Muscle of leg (tissue), 11 donors: Measurements from ENCODE around the gene TOR4A. TPM values are rescaled to one million over a fixed set of nuclear protein-coding genes. Genes with fewer than 3 reads are reported as not detected.
A peak's percentile ranks its signal among the peaks of the same experiment; 100 is the strongest.

ENCODE experiments used
- DNase-seq: peaks from one replicate; pipeline ENCODE4 v3.0.0; 2013
- H3K27ac ChIP-seq: one replicate; pipeline ENCODE4 v1.5.1; 2013; ENCODE audit warnings: mild to moderate bottlenecking, low read length, control low read depth
- H3K27me3 ChIP-seq: one replicate; pipeline ENCODE4 v1.6.1; 2013; ENCODE audit warnings: low read length; ENCODE audit not compliant: control insufficient read depth, insufficient read depth
- H3K36me3 ChIP-seq: one replicate; pipeline ENCODE4 v1.6.1; 2013; ENCODE audit warnings: low read length; ENCODE audit not compliant: control insufficient read depth, insufficient read depth
- H3K4me1 ChIP-seq: one replicate; pipeline ENCODE4 v1.6.1; 2013; ENCODE audit warnings: low read length; ENCODE audit not compliant: control insufficient read depth, insufficient read depth
- H3K4me3 ChIP-seq: one replicate; pipeline ENCODE4 v1.5.1; 2013; ENCODE audit warnings: low read length, control low read depth
- H3K9me3 ChIP-seq: replicated peaks from 2 replicates; pipeline ENCODE4 v1.6.1; 2013; ENCODE audit warnings: low read depth, low read length; ENCODE audit not compliant: control insufficient read depth
- WGBS: methylation state at CpG from one replicate; pipeline ENCODE4 v1.1.5; 2013; ENCODE audit warnings: missing lambda C conversion rate; ENCODE audit not compliant: insufficient coverage; 5-methylcytosine and 5-hydroxymethylcytosine counted together
- polyA plus RNA-seq, 8 donors: library from polyadenylated mRNA; unstranded; fragments of 120-200 nt; gene quantifications; one replicate each; pipeline versions ENCODE4 v1.2.1 to v1.2.3, GENCODE V29; 2013; ENCODE audit warnings: inconsistent platforms in 1 of 8, low replicate concordance in 1 of 8; ENCODE audit not compliant: insufficient read length in 8 of 8, insufficient read depth in 1 of 8
- total RNA-seq: library from RNA; stranded (reverse); fragments of 120-200 nt; gene quantifications from one replicate; pipeline ENCODE4 v1.2.4, GENCODE V29; 2013

The TOR4A gene
- total and polyA plus RNA-seq, 9 donors = 3.6 to 9.3 (median 8.2) TPM

DNA sequence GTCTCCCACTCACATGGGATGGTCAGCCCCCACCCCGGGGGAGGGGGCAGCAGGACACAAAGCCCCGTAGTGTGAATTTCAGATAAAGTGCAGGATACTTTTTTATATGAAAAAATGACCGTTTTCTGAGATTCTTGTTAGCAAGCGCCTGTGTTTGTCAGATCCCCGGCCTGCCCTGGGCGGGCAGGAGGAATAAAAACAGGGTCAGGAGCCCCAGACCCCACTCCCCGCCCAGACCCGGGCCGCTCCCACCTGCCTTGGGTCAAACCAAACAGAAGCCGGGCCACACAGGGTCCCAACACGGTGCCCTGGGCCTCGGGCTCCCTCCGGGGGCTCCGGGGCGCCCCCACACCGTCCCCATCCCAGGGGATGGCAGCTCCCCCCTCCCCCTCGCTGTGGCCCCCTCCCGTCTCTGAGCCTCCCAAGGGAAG, 38.1 kb downstream of the TOR4A start:
- DNase-seq = no peak
- WGBS = 19% methylated on average over 11 of the region's 18 CpGs
- H3K36me3 ChIP-seq = no peaks in the 10 kb centered on the region
- peaks cover 8% of the 10 kb centered on the region for H3K27me3 ChIP-seq
- H3K4me1 ChIP-seq = peaks cover 47% of the 10 kb centered on the region
- no peaks in the 10 kb centered on the region for H3K9me3 ChIP-seq
- no peak overlapping the region for H3K4me3 ChIP-seq
- H3K27ac ChIP-seq = peak overlapping the region; percentile 69

DNA sequence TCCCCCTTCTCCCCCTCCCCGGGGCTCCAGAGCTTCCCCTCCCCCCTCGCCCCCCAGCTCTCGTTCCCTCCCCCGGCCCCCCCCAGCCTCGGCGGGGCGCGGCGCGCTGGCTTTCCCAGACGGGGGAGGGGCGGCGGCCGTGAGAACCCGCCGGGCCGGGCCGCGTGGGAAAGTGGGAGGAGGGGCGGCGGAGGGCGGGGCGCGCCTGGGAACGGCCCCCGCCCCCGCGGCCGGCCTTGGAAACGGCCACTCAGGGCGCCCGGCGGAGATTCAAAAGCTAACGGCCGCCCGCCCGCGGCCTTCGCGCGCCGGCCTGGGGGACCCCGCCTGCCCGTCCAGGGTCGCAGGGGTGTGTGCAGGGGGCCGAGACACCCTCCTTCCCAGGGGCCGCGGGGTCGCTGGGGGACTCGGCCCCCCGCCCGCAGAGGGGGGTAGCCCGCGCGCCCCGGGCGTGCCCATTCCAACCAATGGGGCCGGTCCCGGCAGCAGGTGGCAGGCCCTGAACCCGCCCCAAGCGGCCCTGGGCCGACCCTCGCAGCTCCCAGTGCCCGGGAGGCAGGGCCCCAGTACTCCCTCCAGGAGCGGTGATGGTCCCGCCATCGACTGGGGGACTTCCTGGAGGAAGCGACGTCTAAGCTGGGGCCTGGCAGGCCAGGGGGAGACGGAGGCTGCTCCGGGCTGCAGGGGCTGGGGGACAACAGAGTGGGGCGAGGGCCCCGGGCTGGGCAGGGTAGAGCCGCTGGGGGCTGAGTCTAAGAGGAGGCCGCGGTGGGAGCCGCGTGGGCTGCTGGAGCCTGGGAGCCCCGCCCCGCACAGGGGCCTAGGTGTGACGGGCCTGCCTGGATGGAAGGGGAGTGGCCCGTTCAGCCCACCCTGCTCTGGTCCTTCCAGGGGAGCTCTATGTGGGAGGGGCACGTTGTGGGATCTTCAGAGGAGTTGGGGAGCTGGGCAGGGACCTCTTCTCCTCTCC, 38.8 kb downstream of the TOR4A start:
- Histone ChIP-seq H3K9me3 (no peaks in the 10 kb centered on the region), H3K27ac (peak overlapping the region; percentile 3), H3K4me3 (peak overlapping the region; percentile 2), H3K27me3 (peaks cover 8% of the 10 kb centered on the region), H3K4me1 (peaks cover 53% of the 10 kb centered on the region), H3K36me3 (no peaks in the 10 kb centered on the region)
- DNase-seq = peak; percentile 70
- WGBS = 3% methylated on average over 60 of the region's 83 CpGs

DNA sequence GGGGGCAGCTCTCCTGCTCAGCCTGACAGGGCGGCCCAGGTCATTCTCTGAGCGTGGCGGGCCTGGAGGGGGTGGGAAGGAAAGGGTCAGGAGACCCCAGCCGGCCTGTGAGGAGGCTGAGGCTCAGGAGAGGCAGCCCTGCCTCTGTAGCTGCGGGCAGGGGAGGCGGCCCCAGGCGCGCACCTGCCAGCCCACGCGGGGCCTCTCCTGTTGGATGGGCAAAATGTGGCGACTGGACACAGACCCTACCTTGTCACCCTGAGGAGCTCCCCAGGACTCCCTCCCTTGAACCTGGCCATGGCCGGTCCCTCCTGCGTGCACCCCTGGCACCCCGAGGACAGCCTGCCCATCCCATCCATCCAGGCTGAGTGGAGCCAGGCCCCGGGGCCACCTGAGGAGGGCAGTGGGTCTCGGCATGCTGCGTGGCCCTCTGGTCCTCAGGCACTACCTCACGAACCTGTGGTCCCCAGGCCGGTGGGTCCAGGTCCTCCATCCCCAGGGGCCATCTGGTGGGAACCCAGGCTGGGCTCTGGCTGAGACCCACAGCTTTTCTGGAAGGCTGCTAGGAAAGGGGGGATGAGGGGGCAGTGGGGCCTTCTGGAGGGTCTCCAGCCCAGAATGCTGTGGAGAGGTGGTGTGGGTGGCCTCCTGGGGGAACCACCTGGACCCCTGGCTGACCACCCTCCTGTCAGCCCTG, 39.6 kb downstream of the TOR4A start:
- 80% methylated on average over 18 of the region's 19 CpGs for WGBS
- no peaks in the 10 kb centered on the region for H3K36me3 ChIP-seq
- H3K9me3 ChIP-seq = no peaks in the 10 kb centered on the region
- H3K4me1 ChIP-seq = peaks cover 61% of the 10 kb centered on the region
- no peak for DNase-seq
- peaks cover 8% of the 10 kb centered on the region for H3K27me3 ChIP-seq
- H3K4me3 ChIP-seq = no peak overlapping the region
- H3K27ac ChIP-seq = no peak overlapping the region

DNA sequence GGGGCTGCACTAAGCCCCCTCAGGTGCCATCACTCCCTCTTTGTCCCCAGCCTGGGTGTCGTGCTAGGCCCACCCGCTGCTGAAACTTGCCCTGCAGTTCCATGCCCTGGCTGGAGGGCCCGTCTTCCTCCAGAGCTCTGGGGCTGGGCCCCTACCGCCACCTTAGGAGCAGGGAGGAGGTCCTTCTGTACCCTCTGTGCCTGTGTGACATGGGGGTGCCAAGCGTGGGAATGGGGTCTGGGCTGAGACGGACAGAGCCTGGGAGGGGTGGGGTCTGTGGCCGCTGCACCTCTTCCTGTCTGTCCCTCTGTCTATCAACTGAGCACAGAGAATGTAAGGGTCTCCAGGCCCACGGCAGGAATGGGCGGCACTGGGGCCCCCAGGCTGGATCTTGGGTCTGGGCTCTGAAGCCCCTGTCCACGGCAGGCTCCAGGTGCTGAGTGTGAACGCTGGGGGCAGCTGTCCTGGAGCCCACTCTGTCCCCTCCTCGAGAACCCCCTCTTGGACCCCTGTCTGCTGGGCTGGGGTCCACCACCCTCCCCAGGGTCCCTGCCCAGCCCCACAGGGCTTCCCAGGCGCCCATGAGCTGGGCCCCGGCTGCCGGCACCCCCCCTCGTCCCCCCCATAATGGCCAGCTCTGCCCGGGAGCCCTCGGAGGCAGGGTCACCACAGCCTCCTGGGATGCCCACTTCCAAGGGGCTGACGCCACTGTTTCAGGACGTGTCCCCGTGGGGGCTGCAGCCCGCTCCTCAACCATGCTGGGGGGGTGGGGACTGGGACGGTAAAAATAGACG, 40.4 kb downstream of the TOR4A start:
- Histone ChIP-seq H3K36me3 (no peaks in the 10 kb centered on the region), H3K27ac (peak overlapping the region; percentile 13), H3K27me3 (peaks cover 8% of the 10 kb centered on the region), H3K4me1 (peaks cover 61% of the 10 kb centered on the region), H3K9me3 (no peaks in the 10 kb centered on the region), H3K4me3 (no peak overlapping the region)
- WGBS = 65% methylated on average over 15 of the region's 24 CpGs
- DNase-seq = peak; percentile 7

DNA sequence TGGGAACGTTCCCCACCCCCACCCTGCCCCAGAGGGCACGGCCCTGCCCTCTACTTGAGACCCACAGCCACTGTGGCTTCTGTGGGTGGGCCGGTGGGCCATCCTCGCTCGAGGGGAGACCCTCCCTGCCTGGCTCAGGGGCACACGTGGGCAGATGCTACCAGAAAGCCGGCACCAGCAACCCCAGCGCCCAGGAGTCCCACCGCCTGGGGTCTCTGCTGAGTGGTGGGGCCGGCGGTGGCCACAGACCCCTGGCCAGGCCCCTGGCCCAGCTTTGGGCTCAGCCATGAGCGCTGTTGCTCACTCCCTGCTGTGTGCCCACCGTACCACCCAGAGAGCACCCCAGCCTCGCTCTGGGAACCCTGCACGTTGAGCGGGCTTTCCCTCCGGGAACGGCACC, 41.1 kb downstream of the TOR4A start:
- no peak for DNase-seq
- Histone ChIP-seq H3K4me1 (peaks cover 61% of the 10 kb centered on the region), H3K27ac (peak overlapping the region; percentile 72), H3K27me3 (peaks cover 8% of the 10 kb centered on the region), H3K36me3 (no peaks in the 10 kb centered on the region), H3K9me3 (no peaks in the 10 kb centered on the region), H3K4me3 (no peak overlapping the region)
- 77% methylated on average over 12 of the region's 18 CpGs for WGBS

DNA sequence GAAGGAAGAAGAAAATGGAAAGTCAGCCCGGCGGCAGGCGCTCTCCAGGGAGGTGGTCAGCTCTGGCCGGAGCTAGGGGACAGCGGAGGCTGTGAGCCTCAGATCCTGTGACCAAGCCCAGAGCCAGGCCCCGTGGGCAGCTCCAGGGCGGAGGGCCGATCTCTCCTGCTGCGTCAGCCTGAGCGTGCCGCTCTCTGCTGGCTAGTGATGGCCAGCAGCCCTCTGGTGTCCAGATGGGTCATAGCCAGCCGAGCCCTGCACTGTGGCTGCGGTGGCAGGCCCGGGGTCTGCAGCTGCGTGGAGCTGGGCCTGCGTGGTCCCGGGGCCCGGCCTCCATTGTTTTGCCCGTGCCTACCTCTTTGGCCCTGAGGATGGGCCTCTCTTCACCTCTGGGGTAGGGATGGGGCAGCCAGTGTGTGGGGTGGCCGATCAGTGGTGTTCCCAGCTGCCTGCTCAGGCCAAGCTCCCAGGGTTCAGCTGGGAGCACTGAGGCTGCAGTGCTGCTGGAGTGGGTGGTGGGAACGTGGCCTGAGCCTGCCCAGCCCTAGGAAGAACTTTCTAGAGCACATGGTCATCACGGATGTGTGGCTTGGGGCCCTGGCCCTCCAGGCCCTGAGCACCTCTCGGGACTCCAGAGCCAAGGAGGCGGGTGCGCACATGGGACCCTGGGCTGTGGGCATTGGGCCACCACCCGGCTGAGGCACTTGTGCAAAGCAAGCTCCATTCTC, 41.6 kb downstream of the TOR4A start:
- H3K9me3 ChIP-seq = no peaks in the 10 kb centered on the region
- H3K4me1 ChIP-seq = peaks cover 61% of the 10 kb centered on the region
- H3K27ac ChIP-seq = peak overlapping the region; percentile 72
- H3K36me3 ChIP-seq = no peaks in the 10 kb centered on the region
- WGBS = 57% methylated on average over 26 of the region's 26 CpGs
- peaks cover 8% of the 10 kb centered on the region for H3K27me3 ChIP-seq
- no peak overlapping the region for H3K4me3 ChIP-seq
- peak; percentile 52 for DNase-seq

DNA sequence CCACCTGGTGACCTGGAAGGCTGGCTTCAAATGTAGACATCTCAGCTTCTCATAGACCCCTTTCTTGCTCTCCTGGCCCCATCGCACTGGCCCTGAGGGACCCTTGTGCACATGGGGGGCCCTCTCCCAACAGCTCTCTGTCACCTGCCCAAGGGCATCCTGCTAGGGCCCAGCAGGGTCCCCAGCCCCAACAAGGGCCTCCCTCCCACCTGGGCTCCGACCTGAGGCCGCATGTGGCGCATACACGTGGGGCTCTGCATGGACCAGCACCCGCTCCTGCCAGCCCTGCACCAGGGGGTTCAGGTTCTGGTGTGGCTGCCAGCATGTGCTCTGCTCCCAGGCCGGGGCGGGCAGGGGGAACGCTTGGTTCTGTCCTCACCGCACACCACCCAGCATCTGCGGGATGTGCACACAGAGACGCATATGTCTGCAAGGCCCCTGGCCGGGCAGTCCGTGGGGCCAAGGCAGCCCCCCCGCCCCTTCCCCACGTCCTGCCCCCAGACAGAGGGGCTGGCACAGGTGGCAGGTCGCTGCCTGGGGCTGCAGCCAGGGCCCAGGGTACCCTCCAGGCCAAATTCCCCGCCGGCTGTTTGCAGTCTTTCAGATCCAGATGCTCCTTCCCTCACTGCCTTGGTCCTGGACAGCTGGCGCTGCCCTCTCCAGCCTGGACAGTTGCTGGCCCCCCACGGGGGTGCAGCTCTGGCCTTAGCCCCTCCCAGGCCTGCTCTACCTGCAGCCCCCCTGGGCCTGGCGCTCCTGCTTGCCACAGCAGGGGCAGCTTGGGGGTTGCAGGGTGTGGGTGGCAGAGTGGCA, 42.4 kb downstream of the TOR4A start:
- H3K4me3 ChIP-seq = no peak overlapping the region
- peaks cover 6% of the 10 kb centered on the region for H3K27me3 ChIP-seq
- H3K36me3 ChIP-seq = no peaks in the 10 kb centered on the region
- no peak for DNase-seq
- 73% methylated on average over 19 of the region's 22 CpGs for WGBS
- H3K27ac ChIP-seq = no peak overlapping the region
- H3K9me3 ChIP-seq = no peaks in the 10 kb centered on the region
- peaks cover 56% of the 10 kb centered on the region for H3K4me1 ChIP-seq

DNA sequence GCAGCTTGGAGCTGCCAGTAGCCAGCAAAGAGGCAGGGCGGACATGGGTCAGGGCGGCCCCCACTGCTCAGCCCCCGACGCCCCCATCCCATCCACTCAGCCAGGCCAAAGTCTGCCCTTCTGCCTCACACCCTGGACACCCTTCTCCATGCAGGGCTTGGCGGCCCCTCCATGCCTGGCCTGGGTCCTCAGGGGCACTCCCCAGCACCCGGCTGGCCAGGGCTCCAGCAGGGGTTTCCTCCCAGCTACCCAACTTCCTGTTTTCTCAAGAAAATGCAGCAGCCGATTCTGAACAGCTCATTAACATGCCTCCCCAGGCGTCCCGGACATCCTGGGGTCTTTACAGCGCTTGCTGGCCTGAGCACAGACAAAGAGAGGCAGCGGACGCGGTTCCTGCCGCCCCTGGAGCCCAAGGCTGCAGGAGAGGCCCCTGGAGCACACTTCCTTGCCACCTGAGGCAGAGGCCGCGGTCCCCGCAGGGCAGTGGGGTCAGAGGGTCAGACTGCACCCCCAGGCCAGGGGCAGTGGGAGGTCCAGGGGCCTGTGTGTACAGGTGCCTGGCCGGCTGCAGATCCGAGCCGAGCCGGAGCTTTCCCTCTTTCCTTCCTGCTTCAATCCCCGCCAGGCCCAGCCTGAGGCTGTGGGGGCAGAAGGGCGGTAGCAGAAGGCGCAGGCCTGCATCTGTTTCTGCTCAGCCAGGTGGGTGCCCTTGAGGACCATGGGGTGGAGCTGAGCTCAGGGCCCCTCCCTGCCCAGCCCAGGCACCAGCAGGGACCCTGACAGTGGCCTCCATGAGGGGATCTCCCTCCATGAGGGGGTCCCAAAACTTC, 43.2 kb downstream of the TOR4A start:
- Histone ChIP-seq H3K4me1 (peaks cover 48% of the 10 kb centered on the region), H3K4me3 (no peak overlapping the region), H3K27me3 (peaks cover 4% of the 10 kb centered on the region), H3K36me3 (no peaks in the 10 kb centered on the region), H3K27ac (peak overlapping the region; percentile 40), H3K9me3 (no peaks in the 10 kb centered on the region)
- peak; percentile 57 for DNase-seq
- WGBS = 34% methylated on average over 22 of the region's 24 CpGs
